ENCODE data around the gene RAD51B. TPM values are rescaled to one million over a fixed set of nuclear protein-coding genes. Genes with fewer than 3 reads are reported as not detected.

The RAD51B gene
- total and polyA plus RNA-seq, 9 donors = 21.6 to 70.1 (median 35.1) TPM

DNA sequence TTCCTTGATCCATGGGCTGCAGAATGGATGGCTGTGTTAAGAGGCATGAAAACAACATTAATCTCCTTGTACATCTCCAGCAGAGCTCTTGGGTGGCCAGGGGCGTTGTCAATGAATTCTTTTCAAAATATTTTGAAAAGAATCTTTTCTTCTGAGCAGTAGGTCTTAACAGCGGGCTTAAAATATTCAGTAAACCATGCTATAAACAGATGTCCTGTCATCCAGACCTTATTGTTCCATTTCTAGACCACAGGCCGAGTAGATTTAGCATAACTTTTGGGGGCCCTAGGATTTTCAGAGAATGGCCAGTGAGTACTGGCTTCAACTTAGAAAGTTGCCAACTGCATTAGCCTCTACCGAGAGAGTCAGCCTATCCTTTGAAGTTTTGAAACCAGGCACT is 130.2 kb downstream of the RAD51B start:
- DNase-seq = no peak
- peak overlapping the region in 1 of 2 donors; percentile 23 for H3K27ac ChIP-seq
- H3K27me3 ChIP-seq = no peaks in the 10 kb centered on the region
- H3K4me1 ChIP-seq (ENCODE audit: insufficient read depth) = no peaks in the 10 kb centered on the region
- no peaks in the 10 kb centered on the region for H3K9me3 ChIP-seq
- H3K4me3 ChIP-seq = no peak overlapping the region
- WGBS, 3 donors = 89 to 97% (median 96%) methylated on average over 4 of the region's 4 CpGs
- no peak for TF ChIP-seq POLR2A (IDR thresholded peaks at IDR 0.05)
- TF ChIP-seq EP300 (IDR thresholded peaks at IDR 0.05) = no peak
- TF ChIP-seq, protein P1, sequence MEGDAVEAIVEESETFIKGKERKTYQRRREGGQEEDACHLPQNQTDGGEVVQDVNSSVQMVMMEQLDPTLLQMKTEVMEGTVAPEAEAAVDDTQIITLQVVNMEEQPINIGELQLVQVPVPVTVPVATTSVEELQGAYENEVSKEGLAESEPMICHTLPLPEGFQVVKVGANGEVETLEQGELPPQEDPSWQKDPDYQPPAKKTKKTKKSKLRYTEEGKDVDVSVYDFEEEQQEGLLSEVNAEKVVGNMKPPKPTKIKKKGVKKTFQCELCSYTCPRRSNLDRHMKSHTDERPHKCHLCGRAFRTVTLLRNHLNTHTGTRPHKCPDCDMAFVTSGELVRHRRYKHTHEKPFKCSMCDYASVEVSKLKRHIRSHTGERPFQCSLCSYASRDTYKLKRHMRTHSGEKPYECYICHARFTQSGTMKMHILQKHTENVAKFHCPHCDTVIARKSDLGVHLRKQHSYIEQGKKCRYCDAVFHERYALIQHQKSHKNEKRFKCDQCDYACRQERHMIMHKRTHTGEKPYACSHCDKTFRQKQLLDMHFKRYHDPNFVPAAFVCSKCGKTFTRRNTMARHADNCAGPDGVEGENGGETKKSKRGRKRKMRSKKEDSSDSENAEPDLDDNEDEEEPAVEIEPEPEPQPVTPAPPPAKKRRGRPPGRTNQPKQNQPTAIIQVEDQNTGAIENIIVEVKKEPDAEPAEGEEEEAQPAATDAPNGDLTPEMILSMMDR (IDR thresholded peaks at IDR 0.05) = no peak
- intact Hi-C loops (cut with DNase I) = loop anchor here (10.0 kb wide), 3 partner anchors 285 to 595 kb away; no protein-coding TSS in a partner anchor
- no peaks in the 10 kb centered on the region for H3K36me3 ChIP-seq

DNA sequence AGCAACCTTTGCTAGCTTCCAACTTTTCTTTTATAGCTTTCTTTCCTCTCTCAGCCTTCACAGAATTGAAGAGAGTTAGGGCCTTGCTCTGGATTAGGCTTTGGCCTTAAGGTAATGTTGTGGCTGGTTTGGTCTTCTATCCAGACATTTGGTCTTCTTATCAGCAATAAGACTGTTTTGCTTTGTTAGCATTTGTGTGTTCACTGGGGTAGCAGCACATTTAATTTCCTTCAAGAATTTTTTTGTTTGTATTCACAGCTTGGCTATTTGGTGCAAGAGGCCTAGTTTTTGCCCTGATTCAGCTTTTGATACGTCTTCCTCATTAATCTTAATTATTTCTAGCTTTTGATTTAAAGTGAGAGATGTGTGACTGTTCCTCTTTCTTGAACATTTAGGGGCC is 130.8 kb downstream of the RAD51B start:
- WGBS, 3 donors = 46 to 68% (median 67%) methylated on average over 1 of the region's 1 CpG
- intact Hi-C loops (cut with DNase I) = loop anchor here in 1 of 4 donors (10.0 kb wide), 1 partner anchor 284 kb away; no protein-coding TSS in a partner anchor

DNA sequence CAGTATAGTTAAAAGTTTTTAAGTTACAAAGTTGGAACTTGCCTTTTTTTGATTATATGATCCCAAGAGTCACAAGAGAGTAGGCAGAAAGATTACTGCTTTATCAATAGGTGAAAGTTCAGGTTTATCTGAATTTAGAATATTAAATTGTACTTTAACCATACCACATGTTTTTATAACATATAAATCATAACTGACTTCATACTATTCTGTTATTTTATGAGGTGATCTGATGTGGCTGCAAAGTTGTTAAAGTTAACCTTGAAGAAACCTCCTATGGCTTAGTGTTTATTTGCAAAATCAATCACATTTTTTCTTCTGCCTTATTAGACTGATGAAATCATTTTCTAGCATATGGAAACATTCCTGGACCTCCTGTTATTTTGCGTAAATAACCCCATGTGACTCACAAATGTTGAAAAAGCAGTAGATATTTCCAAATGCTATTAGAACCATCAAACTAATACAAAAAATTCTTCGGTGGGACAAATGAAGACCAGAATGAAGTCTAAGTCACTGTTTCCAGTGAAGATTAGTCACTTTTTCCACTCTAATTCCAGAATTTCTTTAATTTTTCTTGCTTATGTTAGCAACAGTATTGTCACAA is 132.1 kb downstream of the RAD51B start:
- DNase-seq = no peak
- H3K36me3 ChIP-seq = no peaks in the 10 kb centered on the region
- TF ChIP-seq, protein P1 (IDR thresholded peaks at IDR 0.05) = no peak
- TF ChIP-seq POLR2A (IDR thresholded peaks at IDR 0.05) (no peak), EP300 (IDR thresholded peaks at IDR 0.05) (no peak)
- 61 to 70% (median 63%) methylated on average over 2 of the region's 2 CpGs for WGBS, 3 donors
- no peaks in the 10 kb centered on the region for H3K27me3 ChIP-seq
- H3K9me3 ChIP-seq = no peaks in the 10 kb centered on the region
- H3K27ac ChIP-seq = no peak overlapping the region
- intact Hi-C loops (cut with DNase I) = loop anchor here in 1 of 4 donors (10.0 kb wide), 1 partner anchor 283 kb away; no protein-coding TSS in a partner anchor
- H3K4me1 ChIP-seq (ENCODE audit: insufficient read depth) = no peaks in the 10 kb centered on the region
- H3K4me3 ChIP-seq = no peak overlapping the region

More for the DNA sequence above, 130.8 kb downstream of the RAD51B start:
- no peak for DNase-seq
- no peaks in the 10 kb centered on the region for H3K9me3 ChIP-seq
- H3K4me3 ChIP-seq = no peak overlapping the region
- H3K27ac ChIP-seq = peak overlapping the region in 1 of 2 donors; percentile 23
- H3K36me3 ChIP-seq = no peaks in the 10 kb centered on the region
- no peaks in the 10 kb centered on the region for H3K27me3 ChIP-seq
- TF ChIP-seq, protein P1 (IDR thresholded peaks at IDR 0.05) = no peak
- TF ChIP-seq POLR2A (IDR thresholded peaks at IDR 0.05) = no peak
- TF ChIP-seq EP300 (IDR thresholded peaks at IDR 0.05) = no peak
- no peaks in the 10 kb centered on the region for H3K4me1 ChIP-seq (ENCODE audit: insufficient read depth)

DNA sequence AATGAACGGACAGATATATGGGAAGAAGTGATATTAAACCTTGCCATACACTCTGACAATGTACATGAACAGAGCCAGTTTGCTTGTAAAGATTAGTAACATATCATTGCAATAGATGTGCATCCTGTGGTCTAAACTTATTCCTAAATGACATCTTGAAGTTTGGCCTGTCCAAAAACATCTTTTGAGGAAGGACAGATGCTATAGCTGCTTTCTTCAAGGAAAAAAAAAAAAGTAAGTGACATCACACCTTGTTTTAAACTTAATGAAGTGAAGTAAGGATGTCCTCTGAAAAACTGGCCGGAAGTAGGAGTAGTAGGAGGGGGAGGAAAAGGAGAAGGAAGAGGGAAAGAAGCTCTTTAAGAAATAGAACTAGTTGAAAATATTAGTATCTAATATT is 132.8 kb downstream of the RAD51B start:
- no peaks in the 10 kb centered on the region for H3K27me3 ChIP-seq

More for the DNA sequence above, 132.8 kb downstream of the RAD51B start:
- 76 to 92% (median 89%) methylated on average over 2 of the region's 2 CpGs for WGBS, 3 donors
- TF ChIP-seq POLR2A (IDR thresholded peaks at IDR 0.05) (no peak), EP300 (IDR thresholded peaks at IDR 0.05) (no peak)
- TF ChIP-seq, protein P1 (IDR thresholded peaks at IDR 0.05) = no peak
- no peaks in the 10 kb centered on the region for H3K4me1 ChIP-seq (ENCODE audit: insufficient read depth)
- no peaks in the 10 kb centered on the region for H3K36me3 ChIP-seq
- DNase-seq = no peak
- H3K27ac ChIP-seq = no peak overlapping the region
- intact Hi-C loops (cut with DNase I) = loop anchor here in 1 of 4 donors (10.0 kb wide), 1 partner anchor 282 kb away; no protein-coding TSS in a partner anchor
- no peak overlapping the region for H3K4me3 ChIP-seq
- H3K9me3 ChIP-seq = no peaks in the 10 kb centered on the region

Data from ovary (tissue), 9 donors.